GM21423 (cell line): Measurements from ENCODE around the gene BOLA2B.

ENCODE experiments used
- ATAC-seq: cut with Tn5 transposase; IDR thresholded peaks from one replicate; pipeline ENCODE4 v1.9.1; 2021; ENCODE audit warnings: mild to moderate bottlenecking, moderate library complexity; ENCODE audit not compliant: unreplicated experiment

BOLA2B gene

DNA sequence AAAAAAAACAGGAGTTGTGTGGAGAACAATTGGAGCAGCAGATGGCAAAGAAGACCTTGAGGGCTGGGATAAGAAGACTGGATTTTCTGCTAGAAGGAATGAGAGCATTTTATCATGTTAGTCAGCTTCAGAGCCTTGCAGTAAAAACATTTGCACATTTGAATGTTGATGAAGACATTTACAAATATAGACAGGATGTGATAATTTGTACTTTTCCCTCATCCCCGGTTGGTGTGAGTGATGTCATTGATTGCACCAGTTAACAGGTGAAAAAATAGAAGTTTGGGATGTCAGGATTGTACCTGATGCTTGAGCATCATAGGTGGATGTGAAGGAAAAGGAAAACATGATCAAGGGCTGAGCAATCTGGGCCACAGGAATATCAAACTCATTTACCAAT lies 47.8 kb downstream of the BOLA2B start:
- ATAC-seq: no peak

DNA sequence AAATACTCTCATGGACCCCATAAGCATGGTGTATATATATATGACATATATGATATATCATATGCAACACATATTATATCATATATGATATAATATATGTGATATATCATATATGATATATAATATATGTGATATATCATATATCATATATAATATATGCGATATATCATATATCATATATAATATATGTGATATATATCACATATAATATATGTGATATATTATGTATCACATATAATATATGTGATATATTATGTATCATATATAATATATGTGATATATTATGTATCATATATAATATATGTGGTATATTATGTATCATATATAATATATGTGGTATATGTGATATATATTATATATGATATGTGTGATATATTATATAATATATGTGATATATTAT lies 48.5 kb downstream of the BOLA2B start:
- ATAC-seq: no peak

DNA sequence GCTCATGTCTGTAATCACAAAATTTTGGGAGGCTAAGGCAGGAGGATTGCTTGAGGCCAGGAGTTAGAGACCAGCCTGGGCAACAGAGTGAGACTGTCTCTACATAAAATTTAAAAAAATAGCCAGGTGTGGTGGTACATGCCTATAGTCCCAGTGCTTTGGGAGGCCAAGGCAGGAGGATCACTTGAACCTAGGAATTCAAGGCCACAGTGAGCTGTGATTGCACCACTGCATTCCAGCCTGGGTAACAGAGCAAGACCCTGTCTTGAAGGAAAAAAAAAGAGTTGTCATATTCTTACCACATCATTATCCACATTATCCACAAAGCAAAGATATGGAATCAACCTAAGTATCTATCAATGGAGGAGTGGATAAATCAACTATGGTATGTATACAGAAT lies 49.4 kb downstream of the BOLA2B start:
- ATAC-seq: no peak

DNA sequence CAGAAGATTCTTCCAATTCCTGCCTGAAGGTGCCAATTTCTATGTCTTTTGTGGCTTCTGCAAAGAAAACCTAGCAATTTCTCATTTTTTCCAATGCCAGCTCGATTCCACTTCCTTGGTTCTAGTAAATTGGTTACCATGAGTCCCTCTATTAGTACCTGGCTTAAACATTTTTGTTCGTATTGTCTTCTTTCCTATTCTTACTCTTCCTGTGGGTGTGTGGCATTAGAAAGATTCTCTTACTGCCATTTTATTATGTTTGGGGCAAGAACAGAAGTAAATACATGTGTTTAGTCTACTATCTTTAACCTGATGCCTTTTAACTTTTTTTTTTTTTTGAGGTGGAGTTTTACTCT lies 50.1 kb downstream of the BOLA2B start:
- ATAC-seq: no peak
